GM04503 (cell line): ENCODE measurements around the gene HMGCS1.
"Not testable (repeated sequence)": the region's sequence is repeated elsewhere in the genome, so short reads cannot be mapped to it uniquely, and the experiment has no call there.

Experiments
- DNase-seq: peaks from one replicate; pipeline ENCODE4 v3.0.0-alpha.2; 2012; ENCODE audit warnings: low read depth

The HMGCS1 gene

DNA sequence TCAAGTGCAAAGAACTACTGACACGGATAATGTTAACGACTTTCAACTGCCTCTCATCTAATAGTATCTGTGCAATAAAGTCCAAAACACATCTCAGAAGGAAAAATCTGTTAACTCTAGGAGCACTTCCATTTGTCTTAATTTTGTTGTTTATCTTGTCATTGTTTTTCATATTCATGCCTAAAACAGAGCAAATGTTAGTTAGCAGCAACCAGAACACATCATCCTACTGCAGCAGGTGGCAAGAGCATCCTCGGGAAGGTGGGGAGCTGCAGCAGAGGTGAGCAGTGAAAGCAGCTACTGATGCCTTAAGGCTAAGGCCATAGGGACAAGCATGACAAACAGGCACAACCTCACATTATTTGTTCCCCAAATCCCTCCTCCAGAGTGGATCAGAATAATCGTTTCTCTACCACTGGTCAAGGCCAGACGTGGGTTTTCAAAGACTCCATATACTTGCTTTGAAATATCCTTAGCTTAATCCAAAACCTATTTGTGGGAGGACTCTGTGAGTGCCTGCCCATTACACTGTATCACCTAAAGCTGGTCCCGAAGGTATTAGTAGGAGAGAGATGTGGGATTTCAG, 1.0 kb downstream of the HMGCS1 start:
- DNase-seq, result no peak

DNA sequence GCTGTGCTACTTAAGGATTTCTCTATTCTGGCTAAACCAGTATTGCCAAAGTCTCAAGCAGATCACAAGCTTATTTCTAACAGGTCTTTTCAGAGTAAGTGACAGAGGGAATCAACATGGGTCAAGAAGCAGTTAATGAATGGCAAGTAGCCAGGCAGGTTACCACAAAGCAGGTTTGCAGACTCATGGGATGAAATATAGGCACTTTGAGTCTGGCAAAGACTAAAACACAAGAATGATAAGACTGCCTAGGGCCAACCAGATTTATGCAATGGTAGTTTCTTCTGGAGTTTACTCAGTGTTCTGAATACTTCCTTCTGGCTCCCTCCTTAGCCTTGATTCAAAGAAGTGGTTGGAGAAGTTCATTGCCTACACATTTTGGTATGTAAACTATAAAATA, 3.6 kb downstream of the HMGCS1 start:
- DNase-seq, result no peak

DNA sequence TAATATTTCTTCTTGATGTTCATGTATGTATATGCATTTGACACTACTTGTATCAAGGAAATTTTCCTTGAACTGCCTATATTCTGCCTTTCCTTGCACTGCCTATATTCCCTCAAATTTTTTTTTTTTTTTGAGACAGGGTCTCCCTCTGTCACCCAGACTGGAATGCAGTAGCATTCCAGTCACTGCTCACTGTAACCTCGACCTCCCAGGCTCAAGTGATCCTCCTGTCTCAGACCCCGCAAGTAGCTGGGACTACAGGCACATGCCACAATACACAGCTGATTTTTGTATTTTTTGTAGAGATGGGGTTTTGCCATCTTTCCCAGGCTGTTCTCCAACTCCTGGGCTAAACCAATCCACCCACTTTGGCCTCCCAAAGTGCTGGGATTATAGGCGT, 4.1 kb downstream of the HMGCS1 start:
- no peak for DNase-seq

DNA sequence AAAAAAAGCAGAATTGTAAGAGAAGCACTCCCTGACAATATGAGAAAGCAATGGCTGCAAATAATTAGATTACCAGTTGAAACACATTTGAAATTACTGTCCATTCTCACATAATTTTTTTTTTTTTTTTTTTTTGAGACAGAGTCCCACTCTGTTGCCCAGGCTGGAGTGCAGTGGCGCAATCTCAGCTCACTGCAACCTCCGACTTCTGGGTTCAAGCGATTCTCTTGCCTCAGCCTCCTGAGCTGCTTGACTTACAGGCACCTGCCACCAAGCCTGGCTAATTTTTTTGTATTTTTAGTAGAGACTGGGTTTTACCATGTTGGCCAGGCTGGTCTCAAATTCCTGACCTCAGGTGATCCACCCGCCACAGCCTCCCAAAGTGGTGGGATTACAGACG, 6.3 kb downstream of the HMGCS1 start:
- DNase-seq, result not testable (repeated sequence)

GRCh38 chr5:43305948-43306565, 7.2 kb downstream of the HMGCS1 start:
- no peak for DNase-seq

DNA sequence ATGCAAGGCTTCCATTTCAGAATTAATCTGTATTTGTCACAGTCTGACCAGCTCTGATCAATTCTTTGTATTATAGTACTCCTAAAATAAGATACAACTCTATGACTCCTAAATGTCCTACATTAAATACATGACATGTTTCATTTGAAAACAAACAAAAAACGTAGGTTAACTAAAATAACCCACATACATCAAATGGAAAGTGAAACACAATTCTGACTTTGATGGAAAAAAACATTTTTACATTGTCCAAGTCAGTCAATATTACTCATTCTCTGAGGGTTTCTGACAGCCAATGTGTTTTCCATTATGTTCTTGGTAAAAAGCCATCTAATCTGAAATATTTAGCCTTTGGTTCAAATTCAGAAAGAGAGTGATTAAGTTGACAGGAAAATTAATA, 8.7 kb downstream of the HMGCS1 start:
- no peak for DNase-seq

DNA sequence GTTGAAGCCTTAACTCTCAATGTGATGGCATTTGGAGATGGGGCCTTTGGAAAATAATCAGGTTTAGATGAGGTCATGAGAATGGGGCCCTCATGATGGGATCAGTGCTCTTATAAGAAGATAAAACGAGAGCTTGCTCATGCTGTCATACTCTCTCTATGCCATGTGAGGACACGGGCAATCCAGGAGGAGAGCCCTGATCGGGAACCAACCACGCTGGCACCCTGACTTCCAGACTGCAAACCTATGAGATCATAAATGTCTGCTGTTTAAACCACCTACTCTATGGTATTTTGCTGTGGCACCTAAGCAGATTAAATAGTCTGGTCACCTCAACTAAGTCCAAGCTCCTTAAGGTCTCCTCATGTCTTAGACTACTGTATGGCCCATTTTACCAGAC, 10.0 kb downstream of the HMGCS1 start:
- no peak for DNase-seq

DNA sequence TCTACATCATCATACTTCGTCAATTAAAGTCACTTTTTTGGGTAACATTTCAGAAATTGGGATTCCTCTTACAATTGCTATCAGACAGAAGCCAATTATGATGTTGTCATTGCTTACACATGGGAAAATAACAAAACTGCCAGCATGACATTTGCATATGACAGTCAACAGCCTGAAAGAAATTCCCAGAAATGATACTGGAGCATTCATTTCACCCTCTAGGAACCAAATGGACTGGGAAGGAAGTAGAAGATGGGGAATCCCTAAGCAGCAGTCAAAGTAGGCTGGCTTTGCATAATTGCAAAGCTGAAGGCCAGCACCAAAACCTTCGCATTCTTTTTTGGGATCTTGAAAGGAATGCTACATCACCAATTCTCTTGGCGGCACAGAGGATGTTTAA, 10.7 kb downstream of the HMGCS1 start:
- DNase-seq, result no peak

DNA sequence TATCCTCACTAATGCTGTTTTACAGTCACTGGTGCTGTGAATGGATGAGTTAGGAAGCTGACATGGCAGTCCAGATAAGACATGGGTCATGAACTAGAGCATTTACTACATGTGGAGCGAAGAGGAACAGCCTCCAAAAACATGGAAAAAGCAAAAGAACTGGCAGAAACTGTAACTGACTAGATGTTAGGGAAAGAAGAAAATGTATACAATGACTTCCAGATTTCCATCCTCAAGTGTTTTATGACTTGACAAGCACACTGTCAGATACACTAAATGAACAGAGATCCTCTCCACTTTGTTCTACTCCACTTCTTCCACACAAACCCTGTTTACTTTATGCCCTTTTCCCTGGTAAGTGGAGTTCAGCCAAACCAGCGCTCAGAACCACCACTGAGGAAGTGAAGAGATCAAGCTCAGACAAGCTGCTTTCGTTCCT, 11.5 kb downstream of the HMGCS1 start:
- no peak for DNase-seq

DNA sequence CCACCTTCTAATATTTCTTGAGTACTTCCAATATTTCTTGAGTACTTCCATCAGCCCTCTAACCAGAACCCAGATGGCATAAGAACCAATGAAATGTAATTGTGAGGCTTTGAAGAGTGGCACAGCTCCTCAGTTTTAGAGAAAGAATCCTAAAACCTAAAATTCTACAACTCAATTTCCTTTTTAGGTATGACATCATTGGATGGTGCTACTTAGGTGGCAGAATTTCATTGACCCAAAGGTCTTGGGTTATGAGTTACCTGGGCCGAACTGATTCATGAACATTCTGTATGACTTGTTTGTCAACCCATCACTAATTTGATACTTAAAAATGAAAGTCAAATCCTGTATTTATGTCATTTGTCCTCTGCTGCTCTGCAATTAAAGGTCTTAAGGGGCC, 13.1 kb downstream of the HMGCS1 start:
- no peak for DNase-seq

- no peak for DNase-seq
Observed at GRCh38 chr5:43298443-43298842, 14.8 kb downstream of the HMGCS1 start.

- no peak for DNase-seq
Observed at GRCh38 chr5:43296835-43297234, 16.4 kb downstream of the HMGCS1 start.

DNA sequence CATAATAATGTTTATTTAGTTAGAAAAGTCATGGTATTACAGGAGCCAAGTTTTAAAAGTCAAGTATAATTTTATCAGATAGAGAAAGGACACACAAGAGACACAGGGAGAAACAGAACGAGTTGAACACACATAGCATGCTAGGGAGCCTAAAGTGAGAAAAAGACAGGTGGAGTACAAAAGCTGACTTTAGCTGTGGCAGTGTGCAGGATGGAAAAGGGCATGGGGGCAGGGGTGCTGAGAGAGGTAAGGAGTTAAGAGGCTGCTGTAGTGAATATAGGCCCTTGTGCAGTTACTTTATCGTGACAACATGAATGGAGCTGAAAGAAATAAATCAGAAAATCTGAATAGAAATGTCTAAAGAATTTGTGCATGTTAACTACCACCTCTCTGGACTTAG, 18.0 kb downstream of the HMGCS1 start:
- DNase-seq, result no peak

- DNase-seq, result peak; percentile 31
Observed at GRCh38 chr5:43294226-43294625, 19.0 kb downstream of the HMGCS1 start.

DNA sequence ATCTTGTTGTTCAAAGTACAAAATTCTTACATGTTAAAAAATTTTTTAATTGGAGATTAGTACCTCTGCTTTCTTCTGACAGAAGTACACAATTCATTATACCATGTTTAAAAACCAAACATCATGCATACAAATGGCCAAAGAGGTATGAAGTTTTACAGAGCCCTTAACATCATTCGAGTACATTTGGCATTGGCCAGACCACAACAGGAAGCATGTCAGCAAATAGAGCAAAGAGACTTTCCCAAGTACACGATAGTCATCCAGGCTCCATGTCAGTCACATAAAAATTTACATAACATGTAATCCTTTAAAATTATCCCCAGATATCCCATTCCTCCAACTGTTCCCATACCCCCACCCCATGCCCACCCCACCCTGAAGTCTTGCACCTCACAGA, 22.5 kb downstream of the HMGCS1 start:
- DNase-seq, result no peak

GRCh38 chr5:43288269-43288831, 24.9 kb downstream of the HMGCS1 start:
- no peak for DNase-seq

DNA sequence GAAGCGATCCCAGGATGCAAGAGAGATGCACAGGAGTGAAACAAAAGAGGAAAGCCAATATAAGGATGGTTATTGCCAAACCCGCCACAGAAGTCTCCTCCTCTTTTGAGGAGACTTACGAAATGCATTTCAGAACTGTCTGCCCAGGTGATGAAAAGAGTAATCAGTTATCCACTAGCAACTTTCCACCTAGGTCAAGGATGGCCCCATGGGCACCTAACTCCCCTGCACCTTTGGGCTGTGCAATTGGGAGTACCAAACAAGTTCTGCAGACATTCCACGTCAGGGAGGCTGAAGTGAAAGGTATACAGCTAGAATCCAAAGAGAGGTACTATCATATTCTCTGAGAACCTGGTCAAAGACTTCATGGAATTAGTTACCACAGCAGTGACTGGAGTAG, 25.7 kb downstream of the HMGCS1 start:
- no peak for DNase-seq

DNA sequence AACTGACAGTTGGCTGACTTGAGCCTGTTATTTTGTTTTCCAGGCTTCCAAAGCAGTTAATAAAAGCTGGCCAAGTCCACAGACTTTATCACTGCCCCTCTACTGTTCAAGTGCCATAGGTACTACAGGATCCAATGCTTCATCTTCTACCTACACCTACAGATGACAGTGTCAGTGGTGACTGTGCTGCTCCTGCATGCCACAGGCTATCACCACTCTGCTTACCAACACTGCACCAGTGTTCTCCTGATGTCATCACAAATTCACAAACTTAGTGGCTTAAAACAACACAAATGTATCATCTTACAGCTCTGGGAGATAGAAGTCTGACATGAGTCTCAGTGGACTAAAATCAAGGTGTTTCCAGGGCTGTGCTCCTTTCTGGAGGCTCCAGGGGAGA, 26.6 kb downstream of the HMGCS1 start:
- no peak for DNase-seq

DNA sequence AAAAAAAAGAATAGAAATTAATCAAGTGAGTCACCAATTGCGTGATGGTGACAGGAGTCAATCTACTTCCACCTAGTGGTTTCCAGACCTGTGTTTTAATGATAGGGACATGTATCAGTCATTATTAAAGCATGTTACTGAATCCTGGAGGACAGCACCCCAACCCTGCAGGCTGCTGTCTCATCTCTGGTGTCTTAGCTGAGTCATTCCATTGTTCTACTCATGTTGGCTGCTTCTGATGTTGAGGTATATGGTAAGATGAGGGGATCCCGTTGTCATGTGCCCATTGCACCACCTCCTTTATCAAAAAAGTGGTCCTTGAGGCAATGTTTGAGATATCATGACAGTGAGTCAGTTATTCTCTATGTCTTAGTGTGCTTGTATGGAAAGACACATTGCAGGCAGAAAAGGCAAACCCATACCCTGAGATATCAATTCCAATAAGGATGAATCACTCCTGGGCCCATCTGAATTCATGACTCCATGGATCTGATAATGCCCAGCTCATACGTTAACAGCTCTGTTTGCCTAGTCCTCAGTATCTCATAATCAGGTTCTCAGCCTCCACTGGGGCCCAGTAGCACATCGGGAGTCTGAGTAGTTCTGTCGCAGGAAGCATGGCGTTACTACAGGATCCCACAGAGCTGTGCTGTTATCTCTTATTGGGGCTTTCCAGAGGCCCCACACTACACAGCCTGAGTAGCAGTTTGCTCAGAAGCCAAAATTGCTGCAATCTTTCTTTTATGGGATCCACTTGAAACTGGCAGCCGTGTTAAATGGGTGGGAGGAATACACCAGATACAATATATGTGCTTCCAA, 31.2 kb downstream of the HMGCS1 start:
- DNase-seq, result no peak

GRCh38 chr5:43279548-43280274, 33.5 kb downstream of the HMGCS1 start:
- DNase-seq, result no peak

- no peak for DNase-seq
Observed at GRCh38 chr5:43275391-43275790, 37.8 kb downstream of the HMGCS1 start.

DNA sequence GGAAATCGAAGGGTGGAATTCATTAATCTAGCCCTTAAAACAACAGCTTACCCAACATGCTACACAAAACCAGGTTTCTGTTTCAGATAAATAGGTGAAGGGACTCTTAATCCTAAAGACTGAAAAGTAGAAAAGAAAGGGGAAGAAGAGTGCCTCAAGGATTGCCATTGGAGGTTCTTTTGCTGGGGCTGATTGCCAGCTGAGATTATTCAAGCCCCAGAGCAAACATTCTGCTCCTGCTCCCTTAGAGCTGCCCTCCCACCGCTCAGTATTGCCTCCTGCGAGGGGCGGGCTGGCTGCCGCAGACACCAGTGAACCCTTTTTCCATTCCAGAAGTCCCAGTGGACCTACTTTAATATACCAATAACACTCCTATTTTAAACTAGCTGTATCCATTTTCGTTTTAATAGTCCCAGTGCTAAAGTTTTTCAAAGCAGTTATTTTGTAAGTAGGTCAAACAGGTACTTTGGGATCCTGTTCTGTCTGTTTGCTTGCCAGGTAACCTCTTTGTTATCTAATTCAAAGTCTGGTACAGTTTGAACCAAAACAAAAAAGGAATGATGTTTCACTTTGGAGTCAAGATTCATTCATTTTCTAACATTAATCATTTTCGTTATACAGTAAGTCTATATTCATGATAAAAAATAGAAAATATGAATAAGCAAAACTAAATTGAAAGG, 38.6 kb downstream of the HMGCS1 start:
- no peak for DNase-seq
